ENCODE measurements around the gene TSPAN9.

DNA sequence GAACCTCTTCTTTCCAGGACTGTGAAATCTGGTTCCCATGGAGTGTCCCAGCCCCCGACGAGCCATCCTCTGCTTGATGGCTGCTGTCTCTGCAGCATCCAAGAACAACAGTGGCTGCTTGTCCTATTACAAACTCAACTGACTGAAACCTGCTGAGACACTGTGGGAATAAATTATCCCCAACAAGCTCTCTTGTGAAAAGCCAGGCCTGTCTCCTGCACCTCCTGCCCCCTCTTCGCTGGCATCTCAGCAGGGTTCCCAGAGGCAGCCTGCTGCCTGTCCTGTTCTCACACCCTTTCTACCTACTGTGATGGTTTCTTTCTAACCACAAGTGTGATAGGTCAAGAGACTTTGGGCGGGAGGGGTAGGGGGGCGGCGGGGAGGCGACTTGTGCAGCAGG lies 180.2 kb downstream of the TSPAN9 start:
- no peak for TF ChIP-seq EZH2 (IDR thresholded peaks at IDR 0.05; ENCODE audit: insufficient read depth, low read length)
- TF ChIP-seq, protein P1, sequence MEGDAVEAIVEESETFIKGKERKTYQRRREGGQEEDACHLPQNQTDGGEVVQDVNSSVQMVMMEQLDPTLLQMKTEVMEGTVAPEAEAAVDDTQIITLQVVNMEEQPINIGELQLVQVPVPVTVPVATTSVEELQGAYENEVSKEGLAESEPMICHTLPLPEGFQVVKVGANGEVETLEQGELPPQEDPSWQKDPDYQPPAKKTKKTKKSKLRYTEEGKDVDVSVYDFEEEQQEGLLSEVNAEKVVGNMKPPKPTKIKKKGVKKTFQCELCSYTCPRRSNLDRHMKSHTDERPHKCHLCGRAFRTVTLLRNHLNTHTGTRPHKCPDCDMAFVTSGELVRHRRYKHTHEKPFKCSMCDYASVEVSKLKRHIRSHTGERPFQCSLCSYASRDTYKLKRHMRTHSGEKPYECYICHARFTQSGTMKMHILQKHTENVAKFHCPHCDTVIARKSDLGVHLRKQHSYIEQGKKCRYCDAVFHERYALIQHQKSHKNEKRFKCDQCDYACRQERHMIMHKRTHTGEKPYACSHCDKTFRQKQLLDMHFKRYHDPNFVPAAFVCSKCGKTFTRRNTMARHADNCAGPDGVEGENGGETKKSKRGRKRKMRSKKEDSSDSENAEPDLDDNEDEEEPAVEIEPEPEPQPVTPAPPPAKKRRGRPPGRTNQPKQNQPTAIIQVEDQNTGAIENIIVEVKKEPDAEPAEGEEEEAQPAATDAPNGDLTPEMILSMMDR (IDR thresholded peaks at IDR 0.05; ENCODE audit: insufficient read depth, low read depth, low read length) = no peak
